Right lobe of liver (tissue), 4 donors: ENCODE data around the gene GABRB3.

ENCODE experiments used
- POLR2A ChIP-seq: fragments of 450-650 bp; IDR thresholded peaks from one replicate; pipeline ENCODE4 v1.6.1; 2017; ENCODE audit warnings: antibody characterized with exemption, mild to moderate bottlenecking
- TF ChIP-seq, protein P1 (sequence below), 4 donors: fragments of 200-600 bp in 3 of 4; fragments of 450-650 bp in 1 of 4; IDR thresholded peaks; one replicate each; pipeline versions ENCODE4 v1.5.1 to v1.8.0; 2016 to 2022; ENCODE audit warnings: antibody characterized with exemption in 4 of 4, mild to moderate bottlenecking in 2 of 4
- donor health status: DM: no; HTN: no; CAD: no.
- donor health status: DM: no; HTN: no; CAD: no.
- donor health status: DM: no; HTN: yes; CAD: no.

GRCh38 chr15:26562336-26562735 is 210.5 kb downstream of the GABRB3 start:
- TF ChIP-seq, protein P1, sequence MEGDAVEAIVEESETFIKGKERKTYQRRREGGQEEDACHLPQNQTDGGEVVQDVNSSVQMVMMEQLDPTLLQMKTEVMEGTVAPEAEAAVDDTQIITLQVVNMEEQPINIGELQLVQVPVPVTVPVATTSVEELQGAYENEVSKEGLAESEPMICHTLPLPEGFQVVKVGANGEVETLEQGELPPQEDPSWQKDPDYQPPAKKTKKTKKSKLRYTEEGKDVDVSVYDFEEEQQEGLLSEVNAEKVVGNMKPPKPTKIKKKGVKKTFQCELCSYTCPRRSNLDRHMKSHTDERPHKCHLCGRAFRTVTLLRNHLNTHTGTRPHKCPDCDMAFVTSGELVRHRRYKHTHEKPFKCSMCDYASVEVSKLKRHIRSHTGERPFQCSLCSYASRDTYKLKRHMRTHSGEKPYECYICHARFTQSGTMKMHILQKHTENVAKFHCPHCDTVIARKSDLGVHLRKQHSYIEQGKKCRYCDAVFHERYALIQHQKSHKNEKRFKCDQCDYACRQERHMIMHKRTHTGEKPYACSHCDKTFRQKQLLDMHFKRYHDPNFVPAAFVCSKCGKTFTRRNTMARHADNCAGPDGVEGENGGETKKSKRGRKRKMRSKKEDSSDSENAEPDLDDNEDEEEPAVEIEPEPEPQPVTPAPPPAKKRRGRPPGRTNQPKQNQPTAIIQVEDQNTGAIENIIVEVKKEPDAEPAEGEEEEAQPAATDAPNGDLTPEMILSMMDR (IDR thresholded peaks at IDR 0.05), result no peak
- TF ChIP-seq POLR2A, result no peak
